Lower lobe of right lung (tissue), 2 donors: ENCODE measurements around the gene TIMMDC1. TPM values are rescaled to one million over a fixed set of nuclear protein-coding genes. Genes with fewer than 3 reads are reported as not detected.
A peak's percentile ranks its signal among the peaks of the same experiment; 100 is the strongest.

Experiments used
- ATAC-seq, 2 donors: fragments of 200-7000 bp; cut with Tn5 transposase; one replicate each; pipeline ENCODE4 v1.9.1; 2020 to 2022; ENCODE audit warnings: mild to moderate bottlenecking in 2 of 2, moderate library complexity in 2 of 2
- DNase-seq: peaks from one replicate; pipeline ENCODE4 v3.0.0-alpha.2; 2020
- H3K27ac ChIP-seq: fragments of 200-600 bp; one replicate; pipeline ENCODE4 v1.8.0; 2022
- H3K27me3 ChIP-seq: fragments of 200-600 bp; one replicate; pipeline ENCODE4 v1.8.0; 2022; ENCODE audit warnings: low read depth
- H3K36me3 ChIP-seq: fragments of 200-600 bp; one replicate; pipeline ENCODE4 v1.8.0; 2022; ENCODE audit warnings: mild to moderate bottlenecking
- H3K4me1 ChIP-seq: fragments of 200-600 bp; one replicate; pipeline ENCODE4 v1.8.0; 2022
- H3K4me3 ChIP-seq: fragments of 200-600 bp; one replicate; pipeline ENCODE4 v1.8.0; 2022; ENCODE audit warnings: mild to moderate bottlenecking
- H3K9me3 ChIP-seq: fragments of 200-600 bp; one replicate; pipeline ENCODE4 v1.8.0; 2022
- CTCF ChIP-seq: fragments of 200-600 bp; IDR thresholded peaks from one replicate; pipeline ENCODE4 v1.8.0; 2022; ENCODE audit warnings: antibody characterized with exemption, mild to moderate bottlenecking
- intact Hi-C: fragments of 100-400 bp; cut with DNase I; formaldehyde crosslinking; loops from one replicate; pipeline ENCODE4 v1.11.0; 2022
- total RNA-seq: library from RNA; stranded (reverse); fragmentation: NEBNext Ultra II Directional; extraction: Animal tissue kit (Norgen Biotek cat#: 25700); gene quantifications from one replicate; pipeline ENCODE4 v1.2.1, GENCODE V29; 2021
- donor health status: DM: no; HTN: yes; CAD: no; lungs with severe emphysema.

The TIMMDC1 gene
- total RNA-seq, 1 donor from 2014 or later, result 99.4 TPM

GRCh38 chr3:119571688-119572087 is 73.3 kb downstream of the TIMMDC1 start:
- H3K36me3 ChIP-seq, result no peaks in the 10 kb centered on the region
- ATAC-seq (peak in 1 of 2 donors; percentile 58), DNase-seq (no peak)
- no peaks in the 10 kb centered on the region for H3K9me3 ChIP-seq
- peaks cover 11% of the 10 kb centered on the region for H3K4me1 ChIP-seq
- H3K27me3 ChIP-seq, result no peaks in the 10 kb centered on the region
- no peak for TF ChIP-seq CTCF
- no peak overlapping the region for H3K4me3 ChIP-seq
- intact Hi-C loops, result no loop called here
- peak overlapping the region; percentile 44 for H3K27ac ChIP-seq

Other genes with a start within 250 kb of the TIMMDC1 start
- 100 TPM for gene ARHGAP31, start 204.2 kb upstream of the TIMMDC1 start, total RNA-seq
- 37.9 TPM for gene TMEM39A, start 34.9 kb upstream of the TIMMDC1 start, total RNA-seq
- 15.0 TPM for gene POGLUT1, start 29.6 kb upstream of the TIMMDC1 start, total RNA-seq
- 8.6 TPM for gene CD80, start 61.1 kb downstream of the TIMMDC1 start, total RNA-seq
- 32.0 TPM for gene ADPRH, start 80.9 kb downstream of the TIMMDC1 start, total RNA-seq
- gene PLA1A, start 99.3 kb downstream of the TIMMDC1 start, total RNA-seq, result 13.1 TPM
- gene POPDC2, start 162.0 kb downstream of the TIMMDC1 start, total RNA-seq, result 1.5 TPM
- 54.4 TPM for gene COX17, start 178.9 kb downstream of the TIMMDC1 start, total RNA-seq
- gene CFAP91, start 204.5 kb downstream of the TIMMDC1 start, total RNA-seq, result 9.0 TPM